ENCODE data around the gene ARHGAP31.

The ARHGAP31 gene

DNA sequence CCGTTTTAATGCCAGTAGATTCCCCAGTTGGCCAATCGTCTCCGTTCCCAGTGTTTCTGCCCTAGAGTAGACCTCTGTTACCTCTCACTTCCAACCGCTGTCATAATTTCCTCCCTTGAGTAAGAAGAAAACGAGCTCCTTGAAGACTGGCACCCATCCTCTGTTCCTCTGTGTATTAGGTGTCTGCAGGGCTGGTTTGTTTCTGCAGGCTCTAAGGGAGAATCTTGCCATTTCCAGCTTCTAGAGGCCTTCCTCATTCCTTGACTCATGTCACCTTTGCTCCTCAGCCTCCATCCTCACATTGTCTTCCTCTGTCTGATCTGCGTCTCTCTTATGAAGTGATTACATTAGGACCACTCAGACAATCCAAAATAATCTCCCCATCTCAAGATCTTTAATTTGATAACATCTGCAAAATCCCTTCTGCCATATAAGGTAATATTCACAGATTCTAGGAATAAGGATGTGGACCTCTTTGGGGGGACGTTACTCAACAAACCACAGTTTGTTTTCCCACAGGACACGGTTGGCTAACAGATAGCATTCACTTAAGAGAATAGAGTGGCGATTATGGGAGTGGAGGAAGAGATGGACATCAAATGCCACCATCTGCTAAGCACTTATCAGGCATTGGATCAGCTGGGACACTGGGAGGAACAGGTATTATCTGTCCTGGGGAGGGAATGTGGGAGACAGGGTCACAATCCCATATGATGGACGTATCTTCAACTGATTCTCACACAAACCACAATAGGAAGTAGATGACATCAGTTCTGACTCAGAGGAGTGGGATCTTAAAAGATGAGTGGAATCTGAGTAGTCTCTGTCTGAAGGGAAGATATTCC, 17.1 kb downstream of the ARHGAP31 start:
- H3K4me3 ChIP-seq (ENCODE audit: control insufficient read depth, low read depth, low read length), result no peak overlapping the region
- peak; percentile 40 for DNase-seq (ENCODE audit: low read depth)
- no peak for TF ChIP-seq CTCF (IDR thresholded peaks at IDR 0.05; ENCODE audit: control insufficient read depth, insufficient read depth, low read depth, low read length, missing control alignments)

- no peak for DNase-seq (ENCODE audit: low read depth)
- TF ChIP-seq CTCF (IDR thresholded peaks at IDR 0.05; ENCODE audit: control insufficient read depth, insufficient read depth, low read depth, low read length, missing control alignments), result no peak
- H3K4me3 ChIP-seq (ENCODE audit: control insufficient read depth, low read depth, low read length), result no peak overlapping the region
Observed at GRCh38 chr3:119313461-119313860, 19.3 kb downstream of the ARHGAP31 start.

- no peak overlapping the region for H3K4me3 ChIP-seq (ENCODE audit: control insufficient read depth, low read depth, low read length)
- no peak for DNase-seq (ENCODE audit: low read depth)
- TF ChIP-seq CTCF (IDR thresholded peaks at IDR 0.05; ENCODE audit: control insufficient read depth, insufficient read depth, low read depth, low read length, missing control alignments), result no peak
Observed at GRCh38 chr3:119314821-119315220, 20.6 kb downstream of the ARHGAP31 start.

DNA sequence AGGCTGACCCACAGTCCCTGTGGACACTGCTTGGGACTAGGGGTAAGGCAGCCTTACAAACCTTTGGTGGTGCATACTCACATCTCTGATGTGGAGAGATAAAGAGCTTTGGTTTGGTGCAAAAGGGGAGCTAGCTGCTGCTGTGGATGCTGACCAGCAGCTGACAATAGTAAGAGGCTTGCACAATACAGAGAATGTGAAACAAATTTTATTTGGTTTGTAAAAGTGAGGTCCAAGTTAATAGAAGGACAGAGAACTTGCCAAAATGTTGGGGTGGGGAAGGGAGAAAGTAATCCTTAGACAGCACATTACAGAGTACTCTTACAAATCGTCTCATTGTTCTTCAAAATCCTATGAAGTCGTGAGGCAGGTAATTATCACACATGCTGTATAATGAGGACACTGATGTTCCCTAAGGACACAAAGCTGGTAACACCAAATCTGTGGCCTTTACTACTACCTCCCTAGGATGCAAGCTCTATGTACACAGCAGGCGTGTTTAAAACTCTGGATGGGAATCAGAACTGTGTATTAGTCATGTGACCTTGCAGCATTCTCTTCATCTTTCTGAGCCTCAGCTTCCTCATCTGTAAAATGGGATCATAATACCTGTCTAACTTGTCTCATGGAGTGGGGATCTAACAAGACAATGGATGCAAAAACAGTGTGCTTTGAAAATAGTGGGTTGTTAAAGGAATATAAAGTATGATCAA, 21.6 kb downstream of the ARHGAP31 start:
- peak; percentile 37 for DNase-seq (ENCODE audit: low read depth)
- H3K4me3 ChIP-seq (ENCODE audit: control insufficient read depth, low read depth, low read length), result no peak overlapping the region
- no peak for TF ChIP-seq CTCF (IDR thresholded peaks at IDR 0.05; ENCODE audit: control insufficient read depth, insufficient read depth, low read depth, low read length, missing control alignments)

DNA sequence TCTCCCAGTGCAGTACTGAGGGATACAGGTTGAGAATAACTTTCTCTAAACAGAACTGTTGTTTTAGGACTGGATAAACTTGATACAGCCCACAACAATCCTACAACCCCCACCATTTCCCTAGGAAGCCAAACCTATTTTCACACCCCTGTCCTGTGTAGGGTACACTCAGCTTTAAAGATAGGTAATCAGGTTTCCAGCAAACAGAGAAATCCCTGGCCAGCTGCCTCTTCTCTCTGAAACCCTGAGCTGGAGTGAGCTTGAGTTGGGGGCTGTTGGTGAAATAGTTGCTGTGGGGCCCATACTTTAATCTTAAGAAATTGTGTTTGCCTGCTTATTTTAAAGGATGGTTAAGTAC, 22.1 kb downstream of the ARHGAP31 start:
- TF ChIP-seq CTCF (IDR thresholded peaks at IDR 0.05; ENCODE audit: control insufficient read depth, insufficient read depth, low read depth, low read length, missing control alignments), result no peak
- DNase-seq (ENCODE audit: low read depth), result no peak
- no peak overlapping the region for H3K4me3 ChIP-seq (ENCODE audit: control insufficient read depth, low read depth, low read length)

DNA sequence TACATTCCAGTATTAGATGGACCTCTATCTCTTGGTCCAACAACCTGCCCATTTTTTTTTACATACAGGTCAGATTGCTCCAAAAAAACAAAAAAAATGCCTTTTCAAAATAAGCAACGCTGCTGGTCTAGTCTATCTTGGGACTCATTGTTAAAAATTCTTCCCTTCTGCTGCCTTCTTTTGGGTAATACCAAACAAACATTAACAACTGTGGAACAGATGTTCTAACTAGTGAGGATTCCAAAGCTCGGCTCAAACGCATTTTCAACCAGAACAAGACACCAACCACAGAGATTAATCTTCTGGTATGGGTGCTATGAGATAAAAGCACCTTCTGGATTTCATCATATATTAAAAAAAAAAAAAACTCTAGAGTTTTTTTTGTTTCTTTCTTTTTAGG, 24.7 kb downstream of the ARHGAP31 start:
- DNase-seq (ENCODE audit: low read depth), result no peak
- TF ChIP-seq CTCF (IDR thresholded peaks at IDR 0.05; ENCODE audit: control insufficient read depth, insufficient read depth, low read depth, low read length, missing control alignments), result no peak
- H3K4me3 ChIP-seq (ENCODE audit: control insufficient read depth, low read depth, low read length), result no peak overlapping the region
